Measurements from ENCODE around the gene BEND7. TPM values are rescaled to one million over a fixed set of nuclear protein-coding genes. Genes with fewer than 3 reads are reported as not detected.
A peak's percentile ranks its signal among the peaks of the same experiment; 100 is the strongest.

BEND7 gene
- total and polyA plus RNA-seq, 2 of the 13 experiments (the other 11 are each of a cell fraction or from before 2014, with no cell fraction given), result 14.1 to 17.1 TPM

GRCh38 chr10:13420532-13421307, 108.1 kb downstream of the BEND7 start (continued):
- TF ChIP-seq, protein P1, sequence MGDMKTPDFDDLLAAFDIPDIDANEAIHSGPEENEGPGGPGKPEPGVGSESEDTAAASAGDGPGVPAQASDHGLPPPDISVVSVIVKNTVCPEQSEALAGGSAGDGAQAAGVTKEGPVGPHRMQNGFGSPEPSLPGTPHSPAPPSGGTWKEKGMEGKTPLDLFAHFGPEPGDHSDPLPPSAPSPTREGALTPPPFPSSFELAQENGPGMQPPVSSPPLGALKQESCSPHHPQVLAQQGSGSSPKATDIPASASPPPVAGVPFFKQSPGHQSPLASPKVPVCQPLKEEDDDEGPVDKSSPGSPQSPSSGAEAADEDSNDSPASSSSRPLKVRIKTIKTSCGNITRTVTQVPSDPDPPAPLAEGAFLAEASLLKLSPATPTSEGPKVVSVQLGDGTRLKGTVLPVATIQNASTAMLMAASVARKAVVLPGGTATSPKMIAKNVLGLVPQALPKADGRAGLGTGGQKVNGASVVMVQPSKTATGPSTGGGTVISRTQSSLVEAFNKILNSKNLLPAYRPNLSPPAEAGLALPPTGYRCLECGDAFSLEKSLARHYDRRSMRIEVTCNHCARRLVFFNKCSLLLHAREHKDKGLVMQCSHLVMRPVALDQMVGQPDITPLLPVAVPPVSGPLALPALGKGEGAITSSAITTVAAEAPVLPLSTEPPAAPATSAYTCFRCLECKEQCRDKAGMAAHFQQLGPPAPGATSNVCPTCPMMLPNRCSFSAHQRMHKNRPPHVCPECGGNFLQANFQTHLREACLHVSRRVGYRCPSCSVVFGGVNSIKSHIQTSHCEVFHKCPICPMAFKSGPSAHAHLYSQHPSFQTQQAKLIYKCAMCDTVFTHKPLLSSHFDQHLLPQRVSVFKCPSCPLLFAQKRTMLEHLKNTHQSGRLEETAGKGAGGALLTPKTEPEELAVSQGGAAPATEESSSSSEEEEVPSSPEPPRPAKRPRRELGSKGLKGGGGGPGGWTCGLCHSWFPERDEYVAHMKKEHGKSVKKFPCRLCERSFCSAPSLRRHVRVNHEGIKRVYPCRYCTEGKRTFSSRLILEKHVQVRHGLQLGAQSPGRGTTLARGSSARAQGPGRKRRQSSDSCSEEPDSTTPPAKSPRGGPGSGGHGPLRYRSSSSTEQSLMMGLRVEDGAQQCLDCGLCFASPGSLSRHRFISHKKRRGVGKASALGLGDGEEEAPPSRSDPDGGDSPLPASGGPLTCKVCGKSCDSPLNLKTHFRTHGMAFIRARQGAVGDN (CRISPR knock-in tag; IDR thresholded peaks at IDR 0.05), result peak; percentile 18; the same call in 1 of the 2 replicates

DNA sequence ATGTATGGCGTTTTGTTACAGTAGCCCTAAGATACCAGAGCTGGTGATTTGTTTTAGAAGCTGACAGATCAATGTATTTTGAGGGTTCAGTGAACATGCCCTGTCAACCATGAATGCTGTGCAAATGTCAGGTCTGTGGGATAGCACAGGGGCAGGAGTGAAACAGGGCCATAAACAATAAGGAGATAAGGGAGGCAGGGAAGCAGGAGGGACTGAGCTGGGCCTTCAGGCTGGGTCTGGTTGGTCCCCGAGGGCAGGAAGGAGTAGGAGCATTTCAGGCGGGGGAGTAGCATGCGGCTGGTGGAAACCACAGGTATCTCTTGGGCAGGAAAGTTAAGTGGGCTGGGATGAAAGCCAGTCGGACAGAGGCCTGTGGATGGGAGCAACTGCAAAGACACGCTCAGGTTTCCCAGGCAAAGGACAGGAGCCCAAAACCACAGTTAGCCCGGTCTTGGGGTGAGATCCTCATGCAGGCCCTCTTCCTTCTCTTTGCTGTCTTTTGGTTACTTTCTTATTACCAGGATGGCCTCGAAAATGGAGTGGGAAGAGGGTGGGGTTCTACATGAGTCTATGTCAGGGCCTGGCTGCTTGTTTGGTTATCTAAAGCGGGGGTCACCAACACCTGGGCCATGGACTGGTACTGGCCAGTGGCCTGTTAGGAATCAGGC, 111.2 kb downstream of the BEND7 start:
- DNase-seq (ENCODE audit: low spot score), result no peak
- H3K27me3 ChIP-seq (ENCODE audit: control insufficient read depth in 1 of 2, insufficient read depth in 2 of 2, low read length in 2 of 2), result peaks cover 0 to 9% of the 10 kb centered on the region in 2 experiments; a peak in 2 of 5 replicates
- no peak overlapping the region for H3K27ac ChIP-seq (ENCODE audit: extremely low read length, insufficient read depth, low read length)
- no peak for TF ChIP-seq ZNF674 (CRISPR knock-in tag; IDR thresholded peaks at IDR 0.05; ENCODE audit: low read depth)
- TF ChIP-seq MBD4 (IDR thresholded peaks at IDR 0.05; ENCODE audit: borderline replicate concordance, low read length), result no peak
- TF ChIP-seq, protein P1 (CRISPR knock-in tag; IDR thresholded peaks at IDR 0.05), result peak; percentile 22; the same call in 1 of the 2 replicates
- no peak for TF ChIP-seq HMGXB4 (CRISPR knock-in tag; IDR thresholded peaks at IDR 0.05; ENCODE audit: borderline replicate concordance in 1 of 2, low read depth in 1 of 2)
- no peak for TF ChIP-seq XRCC5 (optimal IDR thresholded peaks at IDR 0.05; ENCODE audit: low read length)
- no peak for TF ChIP-seq ZFP41 (CRISPR knock-in tag; IDR thresholded peaks at IDR 0.05; ENCODE audit: borderline replicate concordance)
- no peak for TF ChIP-seq RBM22 (optimal IDR thresholded peaks at IDR 0.05; ENCODE audit: low read length)
- H2AFZ ChIP-seq (ENCODE audit: low read length), result no peak overlapping the region
- H3K79me2 ChIP-seq (ENCODE audit: insufficient read depth, low read length), result no peaks in the 10 kb centered on the region
- CTCF ChIA-PET (ENCODE audit: low intra/inter-chr PET ratio, low total read pairs), result no interaction called here
- 46% methylated on average over 9 of the region's 9 CpGs for WGBS (ENCODE audit: low lambda C conversion rate)
- no peak overlapping the region for H3K4me3 ChIP-seq (replicated peaks in 1 of 3; ENCODE audit: insufficient read depth in 1 of 3, low read depth in 2 of 3, low read length in 3 of 3)
- peak overlapping the region; percentile 39 for H3K4me2 ChIP-seq (ENCODE audit: low read depth, low read length)
- peaks cover 62% of the 10 kb centered on the region for H3K4me1 ChIP-seq (ENCODE audit: insufficient read depth, low read length)
- in situ Hi-C loops (cut with HindIII; ENCODE audit: extremely low pct_ligation_motif_present, low pct_unique_long_range_greater_than_20kb) (loop anchor here (10.0 kb wide), 1 partner anchor 117 kb away; no protein-coding TSS in a partner anchor), intact Hi-C loops (cut with micrococcal nuclease; ENCODE audit: unreplicated experiment) (no loop called here)
- POLR2A ChIA-PET, result no interaction called here
- no peaks in the 10 kb centered on the region for H4K20me1 ChIP-seq (ENCODE audit: insufficient read depth, low read length)
- no peak overlapping the region for H3K9ac ChIP-seq (ENCODE audit: insufficient read depth, low read depth, low read length)
- no peak for FAIRE-seq
- no TSS peak for BruUV-seq (replicated peaks)
- peaks cover 10% of the 10 kb centered on the region for H3K9me3 ChIP-seq (ENCODE audit: low read length)
- no peaks in the 10 kb centered on the region for H3K36me3 ChIP-seq (replicated peaks in 1 of 2; ENCODE audit: control insufficient read depth in 1 of 2, insufficient read depth in 2 of 2, low read length in 2 of 2)
- ATAC-seq, result no peak

Measured in HepG2 (cell line).